HG03469 (cell line): ENCODE results near the gene PKIG.

Source experiments
- ATAC-seq: cut with Tn5 transposase; IDR thresholded peaks from one replicate; pipeline ENCODE4 v1.9.1; 2021; ENCODE audit warnings: mild to moderate bottlenecking, moderate library complexity, moderate number of reproducible peaks; ENCODE audit not compliant: unreplicated experiment

The PKIG gene

DNA sequence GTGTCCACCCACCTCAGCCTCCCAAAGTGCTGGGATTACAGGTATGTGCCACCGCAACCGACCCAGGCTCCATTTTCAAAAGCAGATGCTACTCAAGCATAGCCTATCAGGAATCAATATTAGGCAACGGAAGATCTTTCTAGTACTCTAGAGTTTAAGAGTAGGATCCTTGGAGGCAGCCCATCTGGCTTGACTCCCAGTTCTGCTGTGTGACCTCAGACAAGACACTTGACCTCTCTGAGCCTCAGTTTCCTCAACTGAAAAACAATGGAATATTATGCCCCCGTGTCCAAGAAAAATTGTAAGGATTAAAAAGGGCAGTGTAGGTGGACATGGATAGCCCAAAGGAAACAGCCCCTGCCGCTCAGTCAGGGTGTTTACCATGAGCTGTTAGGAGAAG lies 54.7 kb downstream of the PKIG start:
- ATAC-seq, result no peak

DNA sequence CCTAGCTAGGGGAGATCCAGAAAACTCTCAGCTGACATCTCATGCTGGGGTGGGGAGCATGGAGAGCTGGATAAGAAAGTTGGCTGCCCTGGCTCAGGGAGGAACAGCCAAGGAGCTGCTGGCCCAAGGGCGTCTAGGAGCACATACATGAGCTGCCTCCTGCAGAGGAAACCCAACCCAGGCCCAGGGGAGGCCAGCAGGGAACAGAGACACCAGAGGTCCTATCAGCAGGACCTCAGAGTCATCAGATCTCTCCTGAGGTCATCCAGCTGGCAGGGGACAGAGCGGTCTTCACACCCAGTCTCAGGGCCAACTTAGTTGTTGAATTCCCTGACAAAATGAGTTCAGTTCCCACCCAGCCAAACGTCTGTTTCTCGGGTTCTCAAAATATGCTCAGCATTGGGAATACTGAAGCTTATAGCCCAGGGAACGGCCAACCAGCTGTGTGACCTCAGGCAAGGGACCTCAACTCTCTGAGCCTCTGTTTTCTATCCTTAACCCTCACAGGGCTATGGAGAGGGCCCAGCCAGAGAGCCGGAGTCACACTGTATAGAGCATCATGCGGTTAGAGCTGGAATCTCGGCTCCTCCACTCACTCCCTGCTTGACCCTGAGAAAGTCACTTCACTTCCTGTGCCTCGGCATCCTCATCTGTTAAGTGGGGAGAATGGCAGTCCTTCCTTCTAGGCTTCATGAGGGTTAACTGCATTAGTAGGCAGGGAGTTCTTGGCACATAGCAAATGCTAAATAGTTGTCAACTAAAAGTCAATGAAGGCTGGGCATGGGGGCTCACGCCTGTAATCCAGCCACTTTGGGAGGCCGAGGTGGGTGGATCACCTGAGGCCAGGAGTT lies 55.4 kb downstream of the PKIG start:
- ATAC-seq, result no peak

DNA sequence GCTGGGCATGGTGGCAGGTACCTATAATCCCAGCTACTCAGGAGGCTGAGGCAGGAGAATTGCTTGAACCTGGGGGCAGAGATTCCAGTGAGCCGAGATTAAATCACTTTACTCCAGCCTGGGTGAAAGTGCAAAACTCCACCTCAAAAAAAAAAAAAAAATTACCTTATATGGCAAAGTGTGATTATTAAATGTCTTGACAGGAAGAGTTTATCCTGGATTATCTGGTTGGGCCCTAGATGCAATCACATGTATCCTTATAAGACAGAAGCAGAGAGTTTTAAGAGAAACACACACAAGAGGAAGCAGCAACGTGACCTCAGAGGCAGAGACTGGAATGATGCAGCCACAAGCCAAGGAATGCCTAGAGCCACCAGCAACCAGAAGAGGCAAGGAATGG lies 58.1 kb downstream of the PKIG start:
- no peak for ATAC-seq

DNA sequence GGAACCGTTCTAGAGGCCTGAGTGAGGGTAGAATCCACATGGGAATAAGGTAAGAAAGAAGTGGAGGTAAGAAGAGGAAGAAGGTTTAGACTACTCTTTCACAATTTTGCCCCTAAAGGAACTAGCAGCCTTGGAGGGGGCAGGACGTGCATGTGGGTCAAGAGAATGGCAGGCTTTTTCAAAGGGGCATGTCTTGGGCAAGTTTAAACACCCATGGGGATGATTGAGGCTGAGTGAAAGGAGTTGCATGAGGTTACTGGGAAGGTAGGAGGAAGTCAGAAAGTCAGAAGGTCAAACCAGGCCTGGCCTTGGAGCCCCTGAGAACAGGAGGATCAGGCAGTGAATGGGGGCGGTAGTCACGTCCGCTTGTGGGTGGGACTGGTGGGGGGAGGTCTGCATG lies 58.9 kb downstream of the PKIG start:
- ATAC-seq, result no peak

DNA sequence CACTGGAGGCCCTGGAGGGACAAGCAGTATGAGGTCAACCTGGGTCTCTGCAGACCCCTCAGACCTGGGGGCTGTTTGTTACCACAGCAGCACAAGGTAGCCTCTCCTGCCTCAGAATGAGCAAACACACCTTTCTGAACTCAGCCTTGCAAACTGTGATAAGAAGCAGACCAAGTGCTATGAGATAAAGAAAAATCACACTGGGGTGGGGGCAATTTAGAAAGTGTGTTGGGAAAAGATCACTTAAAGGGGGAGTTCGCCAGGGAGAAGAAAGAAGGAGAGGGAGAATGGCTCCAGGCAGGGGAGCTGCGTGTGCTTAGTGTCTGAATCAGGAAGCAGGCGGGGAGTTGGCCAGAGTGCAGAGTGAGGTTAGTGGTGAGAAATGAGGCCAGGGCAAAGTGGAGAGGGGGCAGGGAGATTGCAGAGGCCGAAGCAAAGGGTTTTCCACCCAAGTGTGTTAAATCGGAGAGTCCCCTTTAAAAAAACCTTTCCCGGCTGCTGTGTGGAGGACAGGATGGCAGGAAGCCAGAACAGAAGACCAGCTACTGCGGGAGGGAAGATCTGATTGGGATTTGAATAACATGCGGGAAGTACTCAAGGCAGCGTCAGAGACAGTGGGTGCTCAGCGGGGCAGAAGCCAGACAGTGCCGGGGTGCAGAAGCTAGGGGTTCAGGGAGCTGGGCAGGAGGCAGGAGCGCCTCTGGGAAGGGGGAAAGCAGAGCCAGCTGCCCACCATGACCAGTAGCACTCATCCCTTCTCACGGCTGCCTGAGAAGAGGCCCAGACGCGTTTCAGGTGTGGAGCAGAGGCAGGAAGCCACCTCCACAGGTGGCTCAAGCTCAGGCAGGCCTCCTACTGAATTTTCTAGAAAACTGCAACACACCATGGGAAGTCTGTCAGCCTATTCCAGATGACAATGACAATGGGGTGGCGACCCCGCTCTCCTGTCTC lies 60.1 kb downstream of the PKIG start:
- no peak for ATAC-seq

DNA sequence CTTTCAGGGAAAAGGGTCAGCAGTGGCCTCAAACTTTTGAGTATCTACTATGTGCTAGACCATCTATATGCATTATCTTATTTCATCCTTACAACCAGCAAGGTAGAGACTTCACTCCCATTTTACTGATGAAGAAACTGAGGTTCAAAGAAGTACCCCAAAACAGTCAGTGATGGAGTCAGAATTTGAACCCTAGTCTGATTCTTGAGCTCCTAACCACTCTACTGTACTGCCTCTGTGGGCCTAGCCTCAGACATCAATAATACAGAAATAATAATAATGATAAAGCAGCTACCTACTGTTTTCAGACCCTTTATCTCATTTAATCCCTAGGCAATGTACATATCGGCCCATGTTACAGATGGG lies 60.8 kb downstream of the PKIG start:
- ATAC-seq, result no peak

DNA sequence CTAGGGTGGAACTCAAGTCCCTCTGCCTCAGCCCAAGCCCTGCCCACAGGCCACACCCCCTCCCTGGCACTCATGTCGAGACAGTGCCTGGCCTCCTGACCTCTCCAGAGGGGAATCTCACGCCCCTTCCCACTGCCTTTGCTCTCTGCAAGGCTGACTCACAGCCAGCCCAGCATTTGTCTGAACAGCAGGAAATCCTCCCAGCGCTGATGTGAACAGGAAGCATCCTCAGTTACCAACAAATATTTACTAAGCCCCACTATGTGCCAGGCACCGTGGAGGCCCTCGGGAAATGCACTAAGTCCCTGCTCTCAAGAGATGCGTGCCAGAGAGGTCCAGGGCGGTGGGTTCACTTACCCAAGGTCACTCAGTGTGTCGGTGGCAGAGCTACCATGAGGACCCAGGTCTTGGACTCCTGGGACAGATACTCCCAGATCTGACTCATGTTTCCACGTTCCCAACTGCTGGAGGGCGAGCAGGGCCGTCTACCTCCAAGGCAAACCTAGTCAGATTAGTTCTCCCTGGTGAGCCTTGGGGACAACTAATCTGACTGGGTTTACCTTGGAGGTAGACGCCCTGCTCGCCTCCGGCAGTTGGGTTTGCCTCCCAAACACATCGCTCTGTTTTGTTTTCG lies 61.3 kb downstream of the PKIG start:
- ATAC-seq, result no peak

DNA sequence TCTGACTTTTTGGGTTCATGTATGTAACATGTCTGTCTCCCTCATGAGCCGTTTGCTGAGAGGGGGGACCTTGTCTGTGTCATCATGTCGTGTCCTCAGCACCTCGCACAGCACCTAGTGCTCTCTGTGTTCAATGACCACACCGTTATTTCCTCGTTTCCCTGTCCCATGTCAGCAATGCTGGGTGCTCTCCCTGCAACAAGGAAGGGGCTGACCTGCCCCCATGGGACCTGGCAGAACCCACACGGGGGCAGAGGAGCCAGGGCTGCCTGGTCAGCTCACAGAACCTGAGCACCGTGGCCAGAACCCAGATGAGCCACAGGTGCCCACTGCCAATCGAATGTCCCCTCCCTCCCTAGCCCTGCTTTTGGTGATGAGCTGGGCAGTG lies 61.8 kb downstream of the PKIG start:
- no peak for ATAC-seq

DNA sequence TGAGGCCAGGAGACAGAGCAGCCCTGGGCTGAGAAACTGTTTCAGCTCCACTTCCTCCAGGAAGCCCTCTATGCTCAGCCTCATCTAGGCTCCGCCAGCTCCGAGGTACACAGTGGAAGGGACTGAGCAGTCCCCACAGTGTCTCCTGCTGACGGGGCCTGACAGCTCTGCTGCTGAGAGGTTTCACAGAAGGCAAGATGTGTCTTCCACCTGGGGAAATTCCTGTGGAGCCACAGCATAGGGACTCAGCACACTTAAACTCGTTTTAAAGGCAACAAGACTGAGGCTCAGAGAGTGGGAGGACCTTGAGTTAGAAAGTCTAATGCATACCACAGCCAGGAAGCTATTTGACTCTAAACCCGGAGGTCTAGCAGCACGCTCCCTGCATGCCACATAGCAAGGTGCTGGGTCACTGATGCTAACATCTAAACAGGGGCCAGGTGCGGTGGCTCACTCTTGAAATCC lies 62.3 kb downstream of the PKIG start:
- ATAC-seq, result no peak

DNA sequence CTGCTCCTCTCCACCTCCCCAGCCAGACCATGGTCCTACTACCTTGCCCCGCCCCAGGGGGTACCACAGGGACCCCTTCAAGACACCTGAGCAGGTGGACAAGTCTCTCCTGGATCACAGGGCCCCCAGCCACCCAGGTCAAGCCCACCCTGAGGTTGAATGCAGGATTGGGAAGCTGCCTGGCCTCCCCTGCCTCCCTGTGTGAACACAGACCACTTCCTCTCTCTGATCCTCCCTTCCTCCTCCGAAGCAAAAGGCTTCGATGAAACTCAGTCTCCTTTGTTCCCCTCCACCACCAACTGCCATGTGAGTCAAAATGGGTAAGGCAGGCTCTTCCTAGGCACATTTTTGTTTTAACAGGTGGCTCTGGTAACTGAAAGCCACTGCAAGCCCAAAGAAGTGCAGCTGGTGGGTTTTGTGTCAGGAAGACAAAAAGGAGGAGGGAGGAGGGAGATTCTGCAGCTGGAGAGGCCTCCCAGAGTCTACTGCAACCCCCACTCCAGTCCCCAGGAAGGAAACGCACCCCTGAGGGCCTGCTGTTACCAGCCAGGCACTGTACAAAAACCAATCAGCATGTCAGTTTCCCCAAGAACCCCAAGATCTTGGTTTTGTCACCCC lies 63.8 kb downstream of the PKIG start:
- ATAC-seq, result no peak

DNA sequence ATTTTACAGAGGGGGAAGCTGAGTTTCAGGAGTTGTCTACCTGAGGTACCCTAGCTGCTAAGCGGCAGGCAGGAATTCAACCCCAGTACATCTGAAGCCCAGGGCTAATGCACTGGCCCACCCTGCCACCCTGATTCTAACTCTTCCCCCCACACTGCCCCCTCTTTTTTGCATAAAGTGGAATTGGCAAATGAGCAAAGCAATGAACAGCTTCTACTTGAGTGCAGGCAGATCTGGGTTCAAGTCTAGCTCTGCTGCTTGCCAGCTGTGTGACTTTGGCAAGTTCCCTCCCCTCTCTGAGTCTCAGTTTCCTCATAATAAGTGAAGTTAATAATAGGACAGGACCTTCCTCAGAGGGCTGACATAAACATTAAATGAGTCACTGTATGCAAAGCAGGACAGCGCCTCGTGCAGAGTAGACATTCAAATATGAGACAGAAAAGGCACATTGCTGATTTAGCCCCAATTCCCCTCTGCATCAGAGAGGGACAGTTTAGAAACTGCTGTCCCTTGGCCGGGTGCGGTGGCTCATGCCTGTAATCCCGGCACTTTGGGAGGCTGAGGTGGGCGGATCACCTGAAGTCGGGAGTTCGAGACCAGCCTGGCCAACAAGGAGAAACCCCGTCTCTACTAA lies 64.4 kb downstream of the PKIG start:
- ATAC-seq, result peak; percentile 36

DNA sequence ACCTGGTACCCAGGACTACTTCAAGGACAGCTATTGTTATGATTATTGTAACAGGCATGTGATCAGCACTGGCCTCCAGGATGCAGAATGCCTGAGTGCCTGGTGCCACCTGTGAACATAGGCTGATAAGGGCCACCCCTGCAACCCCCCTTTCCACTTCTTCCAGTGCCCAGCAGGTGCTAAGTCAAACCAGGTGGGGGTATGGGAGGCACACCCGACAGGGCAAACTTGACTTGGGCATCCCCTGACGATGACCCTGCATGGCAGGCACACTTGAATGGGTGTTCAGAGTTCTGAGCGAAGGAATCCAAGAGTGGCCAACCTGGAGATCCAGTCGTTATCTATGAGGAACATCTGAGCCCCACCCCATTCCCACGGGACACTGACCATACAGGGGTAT lies 65.7 kb downstream of the PKIG start:
- ATAC-seq, result no peak

DNA sequence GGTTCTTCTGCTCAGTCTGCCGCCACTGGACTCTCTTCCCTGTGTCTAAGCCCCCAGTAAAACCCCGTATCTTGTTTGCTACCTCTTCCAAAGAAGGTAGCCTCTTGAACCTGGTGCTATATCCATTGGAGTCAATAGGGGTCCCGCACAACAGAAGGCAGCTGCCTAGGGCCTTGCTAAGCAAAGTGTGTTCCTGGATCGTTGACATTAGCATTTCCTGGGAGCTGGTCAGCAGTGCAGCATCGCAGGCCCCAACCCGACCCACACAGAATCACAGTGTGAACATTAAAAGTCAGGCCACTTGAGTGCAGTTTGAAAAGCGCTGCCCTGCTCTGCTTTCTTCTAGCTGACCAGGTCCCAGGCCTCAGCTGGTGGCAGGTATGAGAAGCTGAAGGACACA lies 66.2 kb downstream of the PKIG start:
- no peak for ATAC-seq

DNA sequence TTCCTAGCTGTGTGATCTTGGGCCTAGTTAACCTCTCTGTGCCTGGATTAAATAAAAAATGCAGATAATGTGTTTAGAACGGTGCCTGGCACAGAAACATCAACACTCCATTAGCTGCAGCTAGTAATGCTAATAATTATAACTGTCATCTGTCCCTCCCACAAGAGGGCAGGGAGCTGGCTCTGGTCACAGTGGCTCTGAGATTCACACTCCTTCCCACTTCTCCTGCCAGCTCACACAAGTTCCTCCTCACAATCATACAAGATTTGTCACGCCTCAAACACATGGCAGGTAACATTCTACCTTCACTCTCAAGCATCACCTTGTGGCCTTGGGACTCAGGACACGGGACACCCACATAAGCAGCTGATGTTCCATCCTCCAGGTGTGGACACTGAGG lies 66.7 kb downstream of the PKIG start:
- ATAC-seq, result no peak

DNA sequence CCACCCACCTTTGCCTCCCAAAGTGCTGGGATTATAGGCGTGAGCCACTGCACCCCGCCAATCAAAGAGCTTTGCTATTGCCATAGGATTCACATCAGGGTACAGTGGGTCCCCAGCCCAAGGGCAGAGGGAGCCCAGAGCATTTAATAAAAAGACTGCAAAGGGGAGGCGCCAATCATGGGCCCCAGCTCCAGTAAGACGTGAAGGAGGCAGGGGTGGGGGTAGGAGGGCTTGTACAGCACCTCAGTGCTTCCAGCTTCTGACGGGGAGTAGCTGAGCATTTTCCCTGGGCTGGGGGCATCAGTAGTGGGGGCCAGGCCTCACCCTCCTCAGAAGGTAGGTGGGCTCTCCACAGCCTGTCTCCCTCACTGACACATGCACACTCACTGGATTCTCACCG lies 67.6 kb downstream of the PKIG start:
- no peak for ATAC-seq

DNA sequence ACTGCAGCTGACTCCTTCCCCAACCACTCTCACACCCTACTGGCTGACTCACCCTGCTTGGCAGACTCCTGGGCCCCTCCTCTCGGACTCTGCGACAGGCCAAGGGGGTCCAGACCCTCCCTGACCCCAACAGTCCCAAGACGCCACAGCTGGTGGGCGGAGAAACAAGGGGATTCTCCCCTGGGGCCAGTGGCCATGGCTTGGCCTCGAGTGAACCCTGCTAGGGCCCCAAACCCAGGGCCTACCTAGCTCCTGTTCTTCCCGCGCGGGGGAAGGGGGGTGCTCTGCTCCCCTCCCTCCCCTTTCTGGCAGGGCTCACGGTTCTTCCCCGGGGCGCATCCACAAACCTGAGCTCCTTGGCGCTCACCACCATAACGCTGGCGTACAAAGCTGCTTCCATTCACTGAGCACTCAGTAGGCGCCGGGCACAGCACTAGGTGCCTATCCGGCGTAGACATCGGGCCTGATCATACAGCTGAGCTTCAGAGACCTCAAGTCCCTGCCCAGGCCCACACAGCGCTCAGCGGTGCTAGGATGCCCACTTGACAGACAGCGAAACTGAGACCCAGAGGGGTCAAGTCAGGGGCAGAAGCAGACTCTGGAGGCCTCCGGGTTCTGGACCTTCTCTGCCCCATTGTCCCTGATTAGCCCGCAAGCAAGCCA lies 68.5 kb downstream of the PKIG start:
- ATAC-seq, result no peak

DNA sequence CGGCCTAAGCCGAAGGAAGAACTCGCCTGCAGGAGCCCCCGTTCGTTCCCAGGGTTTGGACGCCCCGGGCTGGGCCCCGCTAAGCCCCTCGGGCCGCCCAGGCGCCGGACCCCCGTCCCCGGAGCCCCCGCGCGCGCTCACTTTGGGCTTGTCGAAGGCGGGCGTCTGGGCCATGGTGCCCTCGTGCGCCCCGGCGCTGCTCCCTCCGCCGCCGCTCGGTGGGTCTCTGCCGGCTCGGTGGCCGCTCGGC lies 69.0 kb downstream of the PKIG start:
- ATAC-seq, result no peak

DNA sequence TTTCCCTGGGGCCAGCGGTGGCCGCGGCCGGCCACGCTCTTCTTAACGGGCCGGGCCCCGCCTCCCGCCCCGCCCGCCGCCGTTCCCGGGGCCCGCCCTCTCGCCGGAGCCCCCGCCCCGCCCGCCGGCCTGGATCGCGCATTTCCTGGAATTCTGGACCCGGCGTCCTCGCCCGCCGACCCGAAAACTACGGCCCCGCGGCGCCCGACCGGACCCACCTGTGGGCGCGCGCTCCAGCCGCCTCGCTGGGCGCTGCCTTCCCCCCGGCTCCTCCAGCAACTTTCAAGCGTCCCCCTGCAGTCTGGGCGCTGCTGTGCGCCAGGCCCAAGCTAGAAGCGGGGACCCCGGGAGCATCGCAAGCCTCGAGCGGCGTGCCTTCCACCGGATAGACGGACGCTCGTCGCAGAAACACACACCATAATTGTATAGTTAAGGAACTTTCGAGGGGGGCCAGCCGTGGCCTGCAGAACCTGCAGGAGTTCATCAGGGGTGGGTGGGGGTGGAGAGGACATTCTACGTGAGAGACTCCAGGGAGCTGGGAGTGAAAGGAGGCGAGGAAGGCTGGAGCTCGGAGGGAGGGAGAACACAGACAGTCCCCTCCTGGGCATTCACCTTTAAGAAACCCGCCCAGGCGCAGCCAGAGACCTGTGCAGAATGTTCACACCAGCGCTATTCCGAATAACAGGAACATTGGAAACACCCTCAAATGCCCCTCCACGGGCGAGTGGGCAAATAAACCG lies 69.5 kb downstream of the PKIG start, which contains the start of gene ADA:
TSS of gene ADA (minus strand) at position 16 of the 740 bp plus-strand sequence. CDS start 92 bp downstream, outside the sequence.
- no peak for ATAC-seq

DNA sequence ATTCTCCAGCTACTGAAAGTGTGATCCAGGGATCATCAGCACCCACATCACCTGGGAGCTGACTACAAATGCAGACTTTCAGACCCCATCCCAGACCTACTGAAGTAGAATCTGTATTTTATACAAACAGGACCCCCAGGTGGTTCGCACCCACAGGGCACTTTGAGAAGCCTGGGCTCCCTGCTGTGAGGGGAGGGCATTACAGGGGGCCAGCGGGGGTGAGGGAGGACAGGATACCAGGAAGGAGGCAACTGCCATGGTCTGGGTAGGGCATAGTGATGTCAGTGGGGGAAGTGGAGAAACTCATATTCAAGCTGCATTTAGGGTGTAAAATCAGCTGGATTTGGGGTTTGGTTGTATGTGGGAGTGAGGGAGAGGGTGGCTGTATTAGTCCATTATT lies 71.2 kb downstream of the PKIG start:
- ATAC-seq, result no peak
